Peyer's patch (tissue), 4 donors: Measurements from ENCODE around the gene FILIP1L.

Experiments used
- CTCF ChIP-seq, 6 experiments: fragments of 450-650 bp in 4 of 6; fragments of 200-600 bp in 2 of 6; sonication (generic) in 1 of 6; IDR thresholded peaks; one replicate each; pipeline ENCODE4 v1.5.1; 2017 to 2019; ENCODE audit warnings: antibody characterized with exemption in 6 of 6, mild to moderate bottlenecking in 3 of 6, moderate library complexity in 1 of 6
- POLR2A ChIP-seq, 2 donors: fragments of 450-650 bp; IDR thresholded peaks; one replicate each; pipeline ENCODE4 v1.5.1; 2017; ENCODE audit warnings: antibody characterized with exemption in 2 of 2, mild to moderate bottlenecking in 2 of 2, moderate library complexity in 2 of 2

- TF ChIP-seq POLR2A (IDR thresholded peaks at IDR 0.05) (no peak), CTCF (IDR thresholded peaks at IDR 0.05) (no peak)
These were observed 146.5 kb downstream of the FILIP1L start for GRCh38 chr3:99967796-99968195.
